ENCODE measurements around the gene TRIM77.
"Not testable (repeated sequence)": the region's sequence is repeated elsewhere in the genome, so short reads cannot be mapped to it uniquely, and the experiment has no call there.

TRIM77 gene, protein sequence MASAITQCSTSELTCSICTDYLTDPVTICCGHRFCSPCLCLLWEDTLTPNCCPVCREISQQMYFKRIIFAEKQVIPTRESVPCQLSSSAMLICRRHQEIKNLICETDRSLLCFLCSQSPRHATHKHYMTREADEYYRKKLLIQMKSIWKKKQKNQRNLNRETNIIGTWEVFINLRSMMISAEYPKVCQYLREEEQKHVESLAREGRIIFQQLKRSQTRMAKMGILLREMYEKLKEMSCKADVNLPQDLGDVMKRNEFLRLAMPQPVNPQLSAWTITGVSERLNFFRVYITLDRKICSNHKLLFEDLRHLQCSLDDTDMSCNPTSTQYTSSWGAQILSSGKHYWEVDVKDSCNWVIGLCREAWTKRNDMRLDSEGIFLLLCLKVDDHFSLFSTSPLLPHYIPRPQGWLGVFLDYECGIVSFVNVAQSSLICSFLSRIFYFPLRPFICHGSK

GRCh38 chr11:89709999-89710398, at the start of gene TRIM77:
Gene TRIM77 (plus strand): TSS chr11:89710299. CDS start chr11:89710299, 0 bp downstream.
- FAIRE-seq: not testable (repeated sequence)

GRCh38 chr11:89667001-89667400, 43.1 kb upstream of the TRIM77 start:
- FAIRE-seq (no peak), DNase-seq (ENCODE audit: insufficient read length, low spot score) (no peak)

More at GRCh38 chr11:89709999-89710398, at the start of gene TRIM77:
- DNase-seq (ENCODE audit: insufficient read length, low spot score): not testable (repeated sequence)

DNA sequence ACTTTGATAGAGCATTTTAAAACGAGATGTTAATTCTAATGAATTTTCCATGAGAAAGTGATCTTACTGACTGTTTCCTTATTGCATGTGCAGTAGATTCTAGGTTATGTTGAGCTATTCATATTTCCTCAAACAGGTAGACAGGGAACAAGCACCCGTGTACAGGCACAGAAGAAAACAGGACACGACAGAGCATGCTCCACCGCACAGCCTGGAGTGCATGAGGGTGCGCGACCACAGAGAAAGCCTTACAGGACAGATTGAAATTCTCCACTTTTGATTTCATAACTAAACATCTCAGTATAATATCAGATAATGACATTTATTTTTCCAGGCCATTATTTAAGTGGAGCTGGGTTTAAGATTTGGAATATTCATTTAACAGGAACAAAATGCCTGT, 41.9 kb upstream of the TRIM77 start:
- not testable (repeated sequence) for DNase-seq (ENCODE audit: insufficient read length, low spot score); FAIRE-seq

DNA sequence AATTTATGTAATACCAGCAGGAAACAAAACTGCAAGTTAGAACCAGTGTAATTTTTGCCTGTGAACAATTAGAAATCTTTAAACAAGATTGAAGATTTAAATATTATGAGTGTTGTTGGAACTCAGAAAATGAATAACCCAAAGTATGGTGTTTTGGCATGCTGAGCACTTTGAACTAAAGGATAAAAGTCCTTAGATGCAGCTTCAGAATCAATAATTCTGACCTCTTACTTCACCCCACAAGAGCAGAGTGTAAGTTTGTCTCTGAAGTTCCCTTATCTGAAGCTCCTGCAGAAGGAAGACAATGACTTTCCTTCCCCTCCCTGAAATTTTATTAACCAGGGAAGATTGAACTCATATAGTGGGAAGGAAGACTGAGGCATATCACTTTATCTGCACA, 40.5 kb upstream of the TRIM77 start:
- not testable (repeated sequence) for DNase-seq (ENCODE audit: insufficient read length, low spot score)

GRCh38 chr11:89669993-89670669, 40.0 kb upstream of the TRIM77 start:
- DNase-seq (ENCODE audit: insufficient read length, low spot score); FAIRE-seq: not testable (repeated sequence)

More for the DNA sequence above, 40.5 kb upstream of the TRIM77 start:
- not testable (repeated sequence) for FAIRE-seq

- FAIRE-seq: not testable (repeated sequence)
These were observed 37.6 kb upstream of the TRIM77 start for GRCh38 chr11:89672547-89672946.

DNA sequence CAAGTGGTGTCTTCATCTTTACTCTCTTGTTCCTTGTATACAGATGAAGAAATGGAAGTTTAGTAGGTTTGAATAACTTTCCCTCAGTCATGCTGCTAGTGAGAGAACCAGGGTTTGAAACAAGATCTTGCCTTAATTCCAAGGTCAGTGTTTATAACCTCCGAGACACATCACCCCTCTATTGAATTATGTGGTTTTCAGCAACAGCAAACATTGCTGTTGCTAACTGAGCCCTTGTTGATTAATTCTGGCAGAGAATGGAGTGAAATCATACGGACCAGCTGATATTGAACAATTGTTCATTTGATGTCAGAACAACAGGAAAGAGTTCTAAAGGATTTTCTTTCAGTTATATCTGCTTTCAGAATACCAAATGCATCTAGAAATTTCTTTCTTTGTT, 36.7 kb upstream of the TRIM77 start:
- FAIRE-seq; DNase-seq (ENCODE audit: insufficient read length, low spot score): not testable (repeated sequence)

More at GRCh38 chr11:89672547-89672946, 37.6 kb upstream of the TRIM77 start:
- DNase-seq (ENCODE audit: insufficient read length, low spot score): not testable (repeated sequence)

- DNase-seq (ENCODE audit: insufficient read length, low spot score); FAIRE-seq: not testable (repeated sequence)
These were observed 34.7 kb upstream of the TRIM77 start for GRCh38 chr11:89675383-89675782.

GRCh38 chr11:89675948-89676347, 34.2 kb upstream of the TRIM77 start:
- not testable (repeated sequence) for FAIRE-seq; DNase-seq (ENCODE audit: insufficient read length, low spot score)

- DNase-seq (ENCODE audit: insufficient read length, low spot score); FAIRE-seq: not testable (repeated sequence)
These were observed 3.0 kb upstream of the TRIM77 start for GRCh38 chr11:89707080-89707479.

GRCh38 chr11:89724866-89725498, 14.9 kb downstream of the TRIM77 start:
- FAIRE-seq; DNase-seq (ENCODE audit: insufficient read length, low spot score): not testable (repeated sequence)

GRCh38 chr11:89730215-89730614, 20.1 kb downstream of the TRIM77 start:
- not testable (repeated sequence) for FAIRE-seq; DNase-seq (ENCODE audit: insufficient read length, low spot score)

DNA sequence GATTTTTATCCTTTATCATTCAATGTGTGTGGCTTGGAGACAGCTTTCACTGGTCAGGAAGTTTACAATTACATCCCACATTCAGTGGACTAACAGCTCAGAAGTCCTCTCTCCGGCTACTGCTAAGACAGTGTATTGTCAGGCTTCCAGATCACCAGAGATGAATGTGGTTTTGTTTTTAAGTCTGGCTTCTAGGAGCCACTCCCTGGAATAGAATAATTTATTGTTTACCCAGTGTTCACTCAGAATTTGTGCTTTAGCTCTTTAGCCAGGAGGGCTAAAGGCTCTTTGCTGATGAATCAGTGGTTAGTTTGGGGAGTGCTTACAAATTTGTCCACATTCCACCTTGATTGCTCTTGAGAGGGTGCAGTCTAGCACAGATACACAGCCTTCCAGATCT, 26.5 kb downstream of the TRIM77 start:
- FAIRE-seq: no peak
- no peak for DNase-seq (ENCODE audit: insufficient read length, low spot score)

GRCh38 chr11:89737116-89737515, 27.0 kb downstream of the TRIM77 start:
- FAIRE-seq (no peak), DNase-seq (ENCODE audit: insufficient read length, low spot score) (no peak)

DNA sequence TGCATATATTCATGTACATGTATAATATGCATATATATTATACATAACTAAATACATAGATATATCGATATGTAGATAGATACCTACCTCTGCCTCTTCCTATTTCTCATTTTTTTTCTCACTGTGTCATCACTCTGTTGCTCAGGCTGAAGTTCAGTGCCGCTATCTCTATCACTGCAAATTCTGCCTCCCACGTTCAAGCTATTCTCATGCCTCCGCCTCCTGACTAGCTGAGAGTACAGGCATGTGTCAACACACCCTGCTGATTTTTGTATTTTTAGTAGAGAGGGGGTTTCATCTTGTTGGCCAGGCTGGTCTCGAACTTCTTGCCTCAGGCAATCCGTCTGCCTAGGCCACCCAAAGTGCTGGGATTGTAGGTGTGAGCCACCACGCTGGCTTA, 31.3 kb downstream of the TRIM77 start:
- not testable (repeated sequence) for DNase-seq (ENCODE audit: insufficient read length, low spot score); FAIRE-seq

DNA sequence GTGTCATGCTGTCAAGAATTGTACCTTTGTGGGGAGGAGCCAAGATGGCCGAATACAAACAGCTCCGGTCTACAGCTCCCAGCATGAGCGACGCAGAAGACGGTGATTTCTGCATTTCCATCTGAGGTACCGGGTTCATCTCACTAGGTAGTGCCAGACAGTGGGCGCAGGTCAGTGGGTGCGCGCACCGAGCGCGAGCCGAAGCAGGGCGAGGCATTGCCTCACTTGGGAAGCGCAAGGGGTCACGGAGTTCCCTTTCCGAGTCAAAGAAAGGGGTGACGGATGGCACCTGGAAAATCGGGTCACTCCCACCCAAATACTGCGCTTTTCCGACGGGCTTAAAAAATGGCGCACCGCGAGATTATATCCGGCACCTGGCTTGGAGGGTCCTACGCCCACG, 34.1 kb downstream of the TRIM77 start:
- FAIRE-seq; DNase-seq (ENCODE audit: insufficient read length, low spot score): not testable (repeated sequence)

DNA sequence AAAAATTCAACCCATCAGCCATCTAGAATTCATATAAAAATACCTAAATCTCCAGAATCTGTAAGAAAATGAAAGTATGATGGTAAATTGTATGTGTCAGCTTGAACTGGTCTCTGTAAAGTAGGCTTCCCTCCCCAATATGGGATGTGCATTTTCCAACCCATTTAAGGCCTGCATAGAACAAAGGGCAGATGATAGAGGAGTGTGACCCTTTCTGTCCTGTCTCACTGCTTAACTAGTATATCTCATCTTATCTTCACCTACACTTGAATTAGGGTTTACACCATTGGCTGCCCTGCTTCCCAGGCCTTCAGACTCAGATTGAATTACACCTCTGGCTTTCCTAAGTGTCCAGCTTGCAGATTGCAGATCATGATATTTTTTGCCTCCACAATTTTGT, 40.7 kb downstream of the TRIM77 start:
- not testable (repeated sequence) for FAIRE-seq; DNase-seq (ENCODE audit: insufficient read length, low spot score)

All from GM19239 (cell line).